HEK293T (cell line): ENCODE measurements around the gene PTBP1.

Source experiments
- ARNT ChIP-seq: fragments of 450-650 bp; IDR thresholded peaks from 2 replicates; pipeline ENCODE4 v1.6.1; 2017; ENCODE audit warnings: mild to moderate bottlenecking
- BHLHE40 ChIP-seq: fragments of 450-650 bp; IDR thresholded peaks from 2 replicates; pipeline ENCODE4 v1.6.1; 2016; ENCODE audit warnings: mild to moderate bottlenecking, moderate library complexity, borderline replicate concordance
- FOXA1 ChIP-seq: fragments of 450-650 bp; IDR thresholded peaks from 2 replicates; pipeline ENCODE4 v1.6.1; 2016; ENCODE audit warnings: mild to moderate bottlenecking
- FOXK2 ChIP-seq: fragments of 450-650 bp; IDR thresholded peaks from 2 replicates; pipeline ENCODE4 v1.6.1; 2016; ENCODE audit warnings: mild to moderate bottlenecking
- FOXM1 ChIP-seq: fragments of 450-650 bp; IDR thresholded peaks from 2 replicates; pipeline ENCODE4 v1.6.1; 2017; ENCODE audit warnings: mild to moderate bottlenecking, borderline replicate concordance
- HDGF ChIP-seq: fragments of 450-650 bp; IDR thresholded peaks from 2 replicates; pipeline ENCODE4 v1.6.1; 2017; ENCODE audit warnings: antibody characterized with exemption, borderline replicate concordance
- NFRKB ChIP-seq: fragments of 450-650 bp; IDR thresholded peaks from 2 replicates; pipeline ENCODE4 v1.6.1; 2016; ENCODE audit warnings: mild to moderate bottlenecking, moderate library complexity
- SP1 ChIP-seq: fragments of 450-650 bp; IDR thresholded peaks from 2 replicates; pipeline ENCODE4 v1.6.1; 2017
- SUZ12 ChIP-seq: fragments of 450-650 bp; IDR thresholded peaks from 2 replicates; pipeline ENCODE4 v1.6.1; 2016; ENCODE audit warnings: mild to moderate bottlenecking
- TARDBP ChIP-seq: fragments of 450-650 bp; IDR thresholded peaks from 2 replicates; pipeline ENCODE4 v1.6.1; 2016

- TF ChIP-seq BHLHE40 (no peak), SUZ12 (no peak), FOXK2 (no peak), HDGF (no peak), TARDBP (no peak), SP1 (no peak), FOXM1 (no peak), ARNT (no peak), NFRKB (no peak), FOXA1 (no peak)
These were observed 14.2 kb upstream of the PTBP1 start for GRCh38 chr19:782878-783668.
